IPS-15b (cell line): ENCODE measurements around the gene RSAD2.

Source experiments
- H3K27me3 ChIP-seq: one replicate; pipeline ENCODE4 v1.6.1; 2013; ENCODE audit warnings: low read length; ENCODE audit not compliant: control insufficient read depth, insufficient read depth
- H3K36me3 ChIP-seq: one replicate; pipeline ENCODE4 v1.6.1; 2013; ENCODE audit warnings: low read length; ENCODE audit not compliant: control insufficient read depth, insufficient read depth
- H3K4me1 ChIP-seq: one replicate; pipeline ENCODE4 v1.6.1; 2013; ENCODE audit warnings: mild to moderate bottlenecking, low read length; ENCODE audit not compliant: control insufficient read depth, insufficient read depth
- H3K4me3 ChIP-seq: one replicate; pipeline ENCODE4 v1.5.1; 2013; ENCODE audit warnings: low read depth, low read length
- H3K9ac ChIP-seq: one replicate; pipeline ENCODE4 v1.6.1; 2013; ENCODE audit warnings: low read depth, mild to moderate bottlenecking, low read length
- H3K9me3 ChIP-seq: one replicate; pipeline ENCODE4 v1.6.1; 2013; ENCODE audit warnings: mild to moderate bottlenecking, low read length; ENCODE audit not compliant: control insufficient read depth, insufficient read depth

The RSAD2 gene

DNA sequence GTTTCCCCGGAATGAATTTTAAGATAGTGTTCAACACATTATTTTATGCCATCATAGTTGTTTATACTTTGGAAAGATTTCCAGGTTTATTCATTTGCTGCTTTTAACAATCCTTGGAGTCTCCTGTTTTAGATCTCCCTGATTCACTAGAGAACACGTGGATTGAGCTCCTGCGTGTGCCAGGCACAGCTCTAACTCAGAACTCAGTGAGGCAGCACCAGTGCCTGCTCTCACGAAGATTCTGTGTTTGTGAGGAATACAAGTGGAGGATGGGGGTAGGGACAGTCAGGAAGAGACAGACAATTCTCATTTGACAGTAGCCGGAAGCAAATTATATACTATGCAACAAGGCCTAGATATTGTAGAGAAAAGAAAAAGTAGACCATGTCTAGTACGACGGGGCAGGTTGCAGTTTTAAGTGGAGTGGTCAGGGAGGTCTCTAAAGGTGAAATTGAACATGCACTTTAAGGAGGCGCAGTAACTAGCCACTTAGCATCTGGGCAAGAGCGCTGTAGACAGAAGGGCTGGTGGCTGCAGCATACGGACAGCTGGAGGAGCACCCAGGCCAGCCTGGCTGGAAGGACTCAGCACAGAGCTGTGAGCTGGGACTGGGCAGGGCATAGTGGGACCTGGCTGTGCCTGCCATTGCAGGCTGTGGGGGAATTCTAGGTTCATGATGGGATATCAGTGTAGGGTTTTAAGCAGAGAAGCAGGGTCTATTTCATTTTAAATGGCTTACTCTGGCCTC, 63.9 kb downstream of the RSAD2 start:
- no peaks in the 10 kb centered on the region for H3K36me3 ChIP-seq
- peaks cover 3% of the 10 kb centered on the region for H3K4me1 ChIP-seq
- no peak overlapping the region for H3K4me3 ChIP-seq
- H3K9me3 ChIP-seq: no peaks in the 10 kb centered on the region
- H3K27me3 ChIP-seq: no peaks in the 10 kb centered on the region
- no peak overlapping the region for H3K9ac ChIP-seq

DNA sequence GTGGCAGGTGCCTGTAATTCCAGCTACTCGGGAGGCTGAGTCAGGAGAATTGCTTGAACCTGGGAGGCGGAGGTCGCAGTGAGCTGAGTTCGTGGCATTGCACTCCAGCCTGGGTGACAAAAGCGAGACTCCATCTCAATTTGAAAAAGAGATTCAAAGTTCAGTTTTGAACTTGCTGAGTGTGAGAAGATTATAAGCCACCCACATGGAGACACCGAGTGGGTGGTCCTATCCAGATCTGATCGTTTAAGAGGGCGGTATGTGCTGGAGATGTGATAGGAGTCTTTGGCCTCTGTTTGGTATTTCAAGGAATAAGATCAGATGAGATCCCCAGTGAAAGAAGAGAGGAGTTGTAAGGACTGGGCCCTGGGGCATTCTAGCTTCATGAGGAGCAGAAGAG, 65.3 kb downstream of the RSAD2 start:
- H3K9me3 ChIP-seq: no peaks in the 10 kb centered on the region
- no peaks in the 10 kb centered on the region for H3K36me3 ChIP-seq
- peaks cover 3% of the 10 kb centered on the region for H3K4me1 ChIP-seq
- no peaks in the 10 kb centered on the region for H3K27me3 ChIP-seq
- no peak overlapping the region for H3K4me3 ChIP-seq
- H3K9ac ChIP-seq: no peak overlapping the region

DNA sequence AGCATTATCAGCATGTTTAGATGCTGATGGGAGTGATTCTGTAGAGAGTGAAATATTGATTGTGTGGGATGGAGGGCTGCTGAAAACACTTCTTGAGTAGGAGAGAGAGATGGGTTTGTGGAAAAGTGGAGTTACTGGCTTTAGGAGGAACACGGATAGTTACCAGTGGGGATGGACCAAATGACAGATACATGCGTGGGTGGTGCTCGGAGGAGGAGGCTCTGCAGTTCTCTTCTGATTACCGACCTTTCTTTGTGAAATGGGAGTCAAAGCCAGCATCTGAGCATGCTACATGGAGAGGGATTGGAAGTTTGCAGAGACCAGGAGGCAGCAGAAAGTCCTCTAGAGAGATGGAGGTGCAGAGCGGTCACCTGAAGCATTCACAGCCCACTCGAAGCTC, 65.9 kb downstream of the RSAD2 start:
- Histone ChIP-seq H3K4me3 (no peak overlapping the region), H3K9me3 (no peaks in the 10 kb centered on the region), H3K4me1 (peaks cover 3% of the 10 kb centered on the region), H3K9ac (no peak overlapping the region), H3K27me3 (no peaks in the 10 kb centered on the region), H3K36me3 (no peaks in the 10 kb centered on the region)

DNA sequence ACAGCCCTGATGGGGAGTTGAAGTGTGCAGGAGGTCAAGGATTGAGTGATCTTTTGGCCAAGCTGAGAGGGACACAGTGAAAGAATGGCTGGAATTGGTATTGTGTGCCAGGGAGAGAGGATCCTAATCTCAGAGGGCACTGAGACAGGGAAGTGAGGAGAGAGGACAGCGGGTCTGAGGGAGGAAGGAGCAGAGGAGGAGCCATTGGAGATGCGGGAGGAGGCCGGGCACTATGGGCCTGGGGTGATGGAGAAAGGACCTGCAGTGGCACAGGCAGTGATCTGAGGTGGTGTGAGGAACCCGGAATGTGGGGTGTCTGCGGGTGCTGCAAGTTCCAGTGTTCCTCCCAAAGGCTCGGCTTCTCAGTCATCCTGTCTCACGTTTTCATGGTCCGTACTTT, 66.4 kb downstream of the RSAD2 start:
- no peak overlapping the region for H3K4me3 ChIP-seq
- H3K27me3 ChIP-seq: no peaks in the 10 kb centered on the region
- no peaks in the 10 kb centered on the region for H3K36me3 ChIP-seq
- H3K9me3 ChIP-seq: no peaks in the 10 kb centered on the region
- H3K9ac ChIP-seq: no peak overlapping the region
- H3K4me1 ChIP-seq: peaks cover 3% of the 10 kb centered on the region

DNA sequence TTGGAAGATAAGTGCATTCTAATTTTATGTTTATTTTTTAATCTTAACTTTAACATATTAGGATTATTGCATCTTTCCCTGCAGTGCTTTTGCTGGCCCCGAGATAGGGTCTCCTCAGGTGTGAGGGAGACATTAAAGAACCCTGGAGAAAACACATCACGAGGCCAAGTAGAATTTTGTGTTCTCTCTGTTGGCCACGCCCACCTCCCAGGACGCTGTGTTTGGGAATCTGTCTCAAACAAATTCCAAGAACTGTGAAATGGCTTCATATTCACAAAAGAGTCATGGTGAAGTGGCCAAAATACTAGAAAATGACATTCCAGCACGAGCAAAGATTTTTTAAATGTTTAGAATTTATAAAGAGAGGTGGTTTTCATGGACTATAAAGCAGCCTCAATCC, 67.0 kb downstream of the RSAD2 start:
- H3K9me3 ChIP-seq: no peaks in the 10 kb centered on the region
- H3K9ac ChIP-seq: no peak overlapping the region
- no peaks in the 10 kb centered on the region for H3K27me3 ChIP-seq
- H3K4me1 ChIP-seq: peaks cover 3% of the 10 kb centered on the region
- no peaks in the 10 kb centered on the region for H3K36me3 ChIP-seq
- H3K4me3 ChIP-seq: no peak overlapping the region

DNA sequence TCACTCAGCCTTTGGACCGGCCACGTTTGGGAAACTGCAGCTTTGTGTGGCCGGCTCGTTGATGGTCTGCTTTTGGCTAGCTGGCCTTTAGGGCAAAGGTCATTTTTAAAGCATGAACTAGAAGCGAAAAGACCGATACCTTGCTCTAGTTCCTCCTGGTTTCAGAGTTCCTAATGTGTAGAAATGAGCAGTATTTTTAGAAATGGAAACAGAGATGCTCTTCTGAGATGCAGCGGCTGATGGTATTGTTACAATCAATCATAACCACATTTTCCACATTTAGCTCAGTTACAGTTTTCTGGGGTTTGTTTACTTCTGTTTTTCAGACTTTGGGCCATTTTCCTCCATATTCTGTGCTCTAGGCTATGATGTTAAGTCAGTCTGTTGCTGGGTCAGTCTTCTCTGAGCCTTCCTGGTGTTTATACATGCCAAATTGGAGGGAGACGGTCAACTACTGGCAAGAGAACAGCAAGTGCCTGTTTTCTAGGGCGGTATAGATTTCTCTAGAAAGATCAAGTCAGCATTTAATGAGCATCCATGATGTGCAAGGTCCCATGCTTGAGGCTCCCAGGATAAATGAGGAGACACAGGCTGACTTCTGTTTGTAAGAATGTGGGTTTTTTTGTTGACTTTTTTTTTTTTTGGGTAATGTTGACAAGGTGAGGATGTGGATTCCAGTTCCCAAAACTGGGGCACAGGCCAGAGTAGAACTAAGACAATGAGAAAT, 67.7 kb downstream of the RSAD2 start:
- H3K4me3 ChIP-seq: no peak overlapping the region
- H3K36me3 ChIP-seq: no peaks in the 10 kb centered on the region
- no peaks in the 10 kb centered on the region for H3K27me3 ChIP-seq
- no peak overlapping the region for H3K9ac ChIP-seq
- H3K9me3 ChIP-seq: no peaks in the 10 kb centered on the region
- H3K4me1 ChIP-seq: peaks cover 3% of the 10 kb centered on the region

DNA sequence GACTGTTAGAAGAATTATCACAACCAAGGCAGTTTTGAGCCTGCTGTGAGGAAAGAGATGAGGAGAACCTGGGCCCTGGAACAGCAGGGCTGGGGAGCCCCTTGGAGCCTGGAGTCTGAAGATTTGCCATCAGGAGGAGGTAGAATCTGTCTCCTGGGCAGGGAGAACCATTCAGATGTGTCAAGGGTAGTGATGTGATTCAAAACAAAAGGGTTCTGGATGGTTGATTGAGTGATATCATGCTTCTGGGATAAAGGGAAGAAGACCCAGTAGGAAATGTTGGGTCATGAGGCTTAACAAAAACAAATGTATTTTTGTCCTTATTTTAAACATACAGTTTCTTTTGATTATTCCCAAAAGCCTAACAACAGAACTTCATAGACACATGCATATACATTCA, 68.2 kb downstream of the RSAD2 start:
- H3K9me3 ChIP-seq: no peaks in the 10 kb centered on the region
- no peaks in the 10 kb centered on the region for H3K4me1 ChIP-seq

DNA sequence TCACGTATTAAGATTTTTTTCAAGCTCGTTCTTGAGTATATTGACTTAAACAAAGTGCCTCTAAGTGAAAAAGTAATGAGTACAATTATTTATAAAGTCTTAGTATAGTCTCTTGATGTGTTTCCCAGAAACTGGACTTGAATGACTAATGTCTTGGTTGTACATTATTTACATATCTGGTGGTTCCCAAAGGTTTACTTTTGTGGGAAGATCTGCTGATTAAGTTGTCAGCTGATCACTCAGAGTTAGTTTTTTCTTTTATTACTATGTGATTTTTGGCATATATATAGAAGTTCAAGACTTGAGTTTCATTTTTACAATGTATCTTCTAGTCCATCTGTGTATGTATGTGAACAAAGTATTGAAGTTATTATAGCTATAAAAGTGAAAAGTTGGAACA, 69.1 kb downstream of the RSAD2 start:
- no peaks in the 10 kb centered on the region for H3K36me3 ChIP-seq
- H3K4me1 ChIP-seq: no peaks in the 10 kb centered on the region
- no peaks in the 10 kb centered on the region for H3K27me3 ChIP-seq
- no peak overlapping the region for H3K4me3 ChIP-seq
- H3K9me3 ChIP-seq: no peaks in the 10 kb centered on the region
- no peak overlapping the region for H3K9ac ChIP-seq

More for the DNA sequence above, 68.2 kb downstream of the RSAD2 start:
- H3K9ac ChIP-seq: no peak overlapping the region
- no peak overlapping the region for H3K4me3 ChIP-seq
- H3K36me3 ChIP-seq: no peaks in the 10 kb centered on the region
- no peaks in the 10 kb centered on the region for H3K27me3 ChIP-seq
